Measurements from ENCODE around the gene RNF112. TPM values are rescaled to one million over a fixed set of nuclear protein-coding genes. Genes with fewer than 3 reads are reported as not detected.

The RNF112 gene
- total and polyA plus RNA-seq, 2 of the 8 experiments (the other 6 are each of a cell fraction or from before 2014, with no cell fraction given): 1.1 to 2.2 TPM

DNA sequence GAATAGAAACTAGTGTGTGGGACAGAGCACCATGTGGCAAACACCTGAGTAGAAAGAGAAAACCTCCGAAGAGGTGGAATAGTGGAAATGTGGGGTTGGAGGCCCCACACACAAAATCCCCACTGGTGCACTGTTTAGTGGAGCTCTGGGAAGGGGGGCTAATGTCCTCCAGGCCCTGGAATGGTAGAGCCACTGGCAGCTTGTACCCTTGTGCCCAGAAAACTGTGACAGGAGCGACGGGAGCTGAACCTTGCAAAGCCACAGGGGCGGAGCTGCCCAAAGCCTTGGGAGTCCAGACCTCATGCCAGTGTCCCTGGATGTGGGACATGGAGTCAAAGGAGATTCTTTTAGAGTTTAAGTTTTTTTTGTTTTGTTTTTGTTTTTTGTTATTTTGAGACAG, 50.6 kb downstream of the RNF112 start:
- no peak overlapping the region for H2BK15ac ChIP-seq (ENCODE audit: low read length)
- H3K9ac ChIP-seq (replicated peaks in 1 of 4; ENCODE audit: extremely low read depth in 1 of 4, low read depth in 3 of 4, low read length in 3 of 4): no peak overlapping the region
- no peaks in the 10 kb centered on the region for H3K79me1 ChIP-seq (ENCODE audit: low read depth, low read length)
- CTCF ChIA-PET (ENCODE audit: partially characterized antibody): interaction anchor here (0.5 to 2.4 kb wide), 8 partner anchors 8 to 305 kb away, joined by 3 to 16 read pairs (median 4); no protein-coding TSS in a partner anchor
- DNase-seq (ENCODE audit: low read depth in 1 of 2, low spot score in 2 of 2) (peak in 1 of 2 experiments; percentile 48), FAIRE-seq (no peak)
- H3K4me3 ChIP-seq (ENCODE audit: extremely low read depth in 1 of 4, insufficient read depth in 2 of 4, low read depth in 3 of 4, low read length in 4 of 4): no peak overlapping the region
- no peak overlapping the region for H2AFZ ChIP-seq (ENCODE audit: low read length)
- H3K4ac ChIP-seq (replicated peaks; ENCODE audit: insufficient read length, low read depth, low read length): peak overlapping the region; percentile 87
- no peaks in the 10 kb centered on the region for H3K79me2 ChIP-seq (ENCODE audit: control insufficient read depth in 1 of 2, insufficient read depth in 2 of 2, low read length in 2 of 2)
- H3K27ac ChIP-seq (ENCODE audit: low read depth, low read length): peak overlapping the region; percentile 38; the same call in 1 of the 2 replicates
- no peaks in the 10 kb centered on the region for H3K27me3 ChIP-seq (replicated peaks in 1 of 4; ENCODE audit: control insufficient read depth in 3 of 4, extremely low read depth in 1 of 4, insufficient read depth in 3 of 4, low read length in 3 of 4)
- peak overlapping the region; percentile 95; the same call in 1 of the 2 replicates for H2BK5ac ChIP-seq (ENCODE audit: low read depth, low read length)
- H3K23ac ChIP-seq (ENCODE audit: insufficient read length): no peak overlapping the region
- no peaks in the 10 kb centered on the region for H3K36me3 ChIP-seq (ENCODE audit: control insufficient read depth in 2 of 4, insufficient read depth in 4 of 4, low read length in 3 of 4)
- peak overlapping the region; percentile 98 for H3K18ac ChIP-seq (ENCODE audit: extremely low read depth, low read length)
- POLR2A ChIA-PET (ENCODE audit: partially characterized antibody): interaction anchor here (1.0 to 3.5 kb wide), 3 partner anchors 19 to 75 kb away, joined by 3 to 8 read pairs (median 5); partner anchors contain the start of gene MFAP4
- H3K4me1 ChIP-seq (replicated peaks in 1 of 4; ENCODE audit: control insufficient read depth in 3 of 4, insufficient read depth in 4 of 4, low read length in 3 of 4): peaks cover 19 to 47% (median 38%) of the 10 kb centered on the region in 4 experiments
- 0 out of 2 replicates have a peak overlapping the region, but pooled peaks have one; percentile 4 for H4K8ac ChIP-seq (ENCODE audit: extremely low read depth, insufficient read depth, low read length)
- peak overlapping the region in 1 of 2 experiments; percentile 54; a peak in 2 of 4 replicates for H3K4me2 ChIP-seq (ENCODE audit: insufficient read depth in 1 of 2, low read depth in 2 of 2, low read length in 2 of 2)
- H2BK120ac ChIP-seq (replicated peaks; ENCODE audit: low read depth, low read length): peak overlapping the region; percentile 73
- peak overlapping the region; percentile 97 for H4K91ac ChIP-seq (replicated peaks; ENCODE audit: insufficient read length, low read length)
- no peaks in the 10 kb centered on the region for H3K9me3 ChIP-seq (ENCODE audit: insufficient read depth in 2 of 2, low read depth in 1 of 2, low read length in 1 of 2)
- no peaks in the 10 kb centered on the region; the same call in 1 of the 2 replicates for H3K23me2 ChIP-seq (ENCODE audit: low read depth, low read length)
- H2AK5ac ChIP-seq (ENCODE audit: low read depth, low read length): peak overlapping the region; percentile 58; the same call in 1 of the 2 replicates
- peak overlapping the region; percentile 98 for H2BK20ac ChIP-seq (ENCODE audit: low read length)
- H3K14ac ChIP-seq (ENCODE audit: insufficient read length): no peak overlapping the region
- H2BK12ac ChIP-seq (ENCODE audit: low read depth, low read length): 0 out of 2 replicates have a peak overlapping the region, but pooled peaks have one; percentile 55
- peak overlapping the region; percentile 38 for H4K5ac ChIP-seq (ENCODE audit: insufficient read length, low read depth, low read length)
- 80% methylated on average over 3 of the region's 4 CpGs; no CpG with 5 or more reads in 1 of the 2 experiments for WGBS, 2 experiments (ENCODE audit: extremely low coverage in 1 of 2, insufficient coverage in 1 of 2, insufficient read length in 1 of 2, insufficient replicate concordance in 2 of 2, low coverage in 1 of 2, low lambda C conversion rate in 2 of 2, missing lambda C conversion rate in 1 of 2)
- no peak overlapping the region for H3K56ac ChIP-seq (replicated peaks; ENCODE audit: insufficient read length, low read depth, low read length)
- H4K20me1 ChIP-seq (replicated peaks in 1 of 2; ENCODE audit: control insufficient read depth in 1 of 2, insufficient read depth in 2 of 2, low read length in 2 of 2): no peaks in the 10 kb centered on the region
- no peak for TF ChIP-seq CEBPB (IDR thresholded peaks at IDR 0.05; ENCODE audit: low read depth, low read length)
- no peak for TF ChIP-seq EGR1 (IDR thresholded peaks at IDR 0.05; ENCODE audit: borderline replicate concordance, low read depth, low read length)
- no peak for TF ChIP-seq PHF8 (conservative IDR thresholded peaks at IDR 0.05; ENCODE audit: low read depth, low read length)
- no peak for TF ChIP-seq RXRA (IDR thresholded peaks at IDR 0.05; ENCODE audit: insufficient read depth, low read depth, low read length)
- TF ChIP-seq SIN3A (conservative IDR thresholded peaks at IDR 0.05 in 1 of 2, IDR thresholded peaks at IDR 0.05 in 1 of 2; ENCODE audit: low read depth in 1 of 2, low read length in 2 of 2): no peak
- TF ChIP-seq, protein P1, sequence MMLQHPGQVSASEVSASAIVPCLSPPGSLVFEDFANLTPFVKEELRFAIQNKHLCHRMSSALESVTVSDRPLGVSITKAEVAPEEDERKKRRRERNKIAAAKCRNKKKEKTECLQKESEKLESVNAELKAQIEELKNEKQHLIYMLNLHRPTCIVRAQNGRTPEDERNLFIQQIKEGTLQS (IDR thresholded peaks at IDR 0.05; ENCODE audit: insufficient read depth, low read depth, low read length): no peak
- TF ChIP-seq EZH2 (IDR thresholded peaks at IDR 0.05; ENCODE audit: low read depth, low read length, severe bottlenecking): no peak
- no peak for TF ChIP-seq POU5F1 (IDR thresholded peaks at IDR 0.05; ENCODE audit: low read depth, low read length)
- no peak for TF ChIP-seq TAF7 (optimal IDR thresholded peaks at IDR 0.05; ENCODE audit: borderline replicate concordance, low read depth, low read length)
- TF ChIP-seq JUND (IDR thresholded peaks at IDR 0.05; ENCODE audit: low read length): no peak
- TF ChIP-seq KDM5A (IDR thresholded peaks at IDR 0.05; ENCODE audit: low read length): no peak
- no peak for TF ChIP-seq CREB1 (IDR thresholded peaks at IDR 0.05)
- TF ChIP-seq TEAD4 (IDR thresholded peaks at IDR 0.05; ENCODE audit: low read depth, low read length): no peak

Measured in H1 (cell line).